Peyer's patch (tissue), 4 donors: ENCODE measurements around the gene WDR26. TPM values are rescaled to one million over a fixed set of nuclear protein-coding genes. Genes with fewer than 3 reads are reported as not detected.

ENCODE experiments used
- DNase-seq, 3 donors: peaks; one replicate each; pipeline ENCODE4 v3.0.0-alpha.2; 2017 to 2019
- H3K27ac ChIP-seq, 4 donors: fragments of 200-600 bp; sonication (generic); one replicate each; pipeline ENCODE4 v1.5.1; 2016 to 2019
- H3K27me3 ChIP-seq, 2 donors: fragments of 200-600 bp; sonication (generic); one replicate each; pipeline ENCODE4 v1.5.1; 2019
- H3K36me3 ChIP-seq, 3 donors: fragments of 200-600 bp; sonication (generic); one replicate each; pipeline ENCODE4 v1.5.1; 2016 to 2019
- H3K4me1 ChIP-seq, 4 donors: fragments of 200-600 bp; sonication (generic); one replicate each; pipeline ENCODE4 v1.5.1; 2016 to 2019
- H3K4me3 ChIP-seq, 4 donors: fragments of 200-600 bp; sonication (generic); 1 replicate in 3 of 4; 2 replicates in 1 of 4; pipeline ENCODE4 v1.5.1; 2016 to 2019; ENCODE audit warnings: mild to moderate bottlenecking in 1 of 4
- H3K9me3 ChIP-seq, 4 donors: fragments of 200-600 bp; sonication (generic); one replicate each; pipeline ENCODE4 v1.5.1; 2016 to 2019; ENCODE audit warnings: mild to moderate bottlenecking in 1 of 4
- POLR2A ChIP-seq, 2 donors: fragments of 450-650 bp; IDR thresholded peaks; one replicate each; pipeline ENCODE4 v1.5.1; 2017; ENCODE audit warnings: antibody characterized with exemption in 2 of 2, mild to moderate bottlenecking in 2 of 2, moderate library complexity in 2 of 2
- total RNA-seq, 4 donors: library from RNA; depleted of rRNA; stranded (reverse); fragments of >200 nt; gene quantifications; one replicate each; pipeline ENCODE4 v1.1.0, GENCODE V29; 2016
- TF ChIP-seq, protein P1 (sequence below), 6 experiments: fragments of 450-650 bp in 4 of 6; fragments of 200-600 bp in 2 of 6; sonication (generic) in 1 of 6; IDR thresholded peaks; one replicate each; pipeline ENCODE4 v1.5.1; 2017 to 2019; ENCODE audit warnings: antibody characterized with exemption in 6 of 6, mild to moderate bottlenecking in 3 of 6, moderate library complexity in 1 of 6

WDR26 gene
- total RNA-seq, 4 donors from 2014 or later: 48.0 to 80.9 (median 61.2) TPM

DNA sequence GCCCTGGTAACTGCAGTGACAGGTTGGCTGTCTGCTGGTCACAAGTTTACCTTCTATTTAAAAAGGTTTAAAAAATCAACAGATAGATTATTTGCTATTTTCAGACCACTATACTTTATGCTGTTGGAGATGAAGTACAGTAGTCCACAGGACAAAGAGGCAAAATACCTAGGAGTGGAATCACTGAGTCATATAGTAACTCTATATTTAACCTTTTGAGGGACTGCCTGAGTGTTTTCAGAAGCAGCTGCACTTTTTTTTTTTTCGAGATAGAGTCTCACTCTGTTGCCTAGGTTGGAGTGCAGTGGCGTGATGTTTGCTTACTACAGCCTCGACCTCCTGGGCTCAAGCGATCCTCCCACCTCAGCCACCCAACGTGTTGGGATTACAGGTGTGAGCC lies 66.2 kb downstream of the WDR26 start:
- Histone ChIP-seq H3K27me3 (no peaks in the 10 kb centered on the region), H3K27ac (no peak overlapping the region), H3K9me3 (no peaks in the 10 kb centered on the region), H3K4me1 (no peaks in the 10 kb centered on the region), H3K36me3 (peaks cover 0 to 75% (median 0%) of the 10 kb centered on the region in 3 donors), H3K4me3 (no peak overlapping the region)
- no peak for TF ChIP-seq POLR2A (IDR thresholded peaks at IDR 0.05)
- TF ChIP-seq, protein P1, sequence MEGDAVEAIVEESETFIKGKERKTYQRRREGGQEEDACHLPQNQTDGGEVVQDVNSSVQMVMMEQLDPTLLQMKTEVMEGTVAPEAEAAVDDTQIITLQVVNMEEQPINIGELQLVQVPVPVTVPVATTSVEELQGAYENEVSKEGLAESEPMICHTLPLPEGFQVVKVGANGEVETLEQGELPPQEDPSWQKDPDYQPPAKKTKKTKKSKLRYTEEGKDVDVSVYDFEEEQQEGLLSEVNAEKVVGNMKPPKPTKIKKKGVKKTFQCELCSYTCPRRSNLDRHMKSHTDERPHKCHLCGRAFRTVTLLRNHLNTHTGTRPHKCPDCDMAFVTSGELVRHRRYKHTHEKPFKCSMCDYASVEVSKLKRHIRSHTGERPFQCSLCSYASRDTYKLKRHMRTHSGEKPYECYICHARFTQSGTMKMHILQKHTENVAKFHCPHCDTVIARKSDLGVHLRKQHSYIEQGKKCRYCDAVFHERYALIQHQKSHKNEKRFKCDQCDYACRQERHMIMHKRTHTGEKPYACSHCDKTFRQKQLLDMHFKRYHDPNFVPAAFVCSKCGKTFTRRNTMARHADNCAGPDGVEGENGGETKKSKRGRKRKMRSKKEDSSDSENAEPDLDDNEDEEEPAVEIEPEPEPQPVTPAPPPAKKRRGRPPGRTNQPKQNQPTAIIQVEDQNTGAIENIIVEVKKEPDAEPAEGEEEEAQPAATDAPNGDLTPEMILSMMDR (IDR thresholded peaks at IDR 0.05): no peak
- no peak for DNase-seq

DNA sequence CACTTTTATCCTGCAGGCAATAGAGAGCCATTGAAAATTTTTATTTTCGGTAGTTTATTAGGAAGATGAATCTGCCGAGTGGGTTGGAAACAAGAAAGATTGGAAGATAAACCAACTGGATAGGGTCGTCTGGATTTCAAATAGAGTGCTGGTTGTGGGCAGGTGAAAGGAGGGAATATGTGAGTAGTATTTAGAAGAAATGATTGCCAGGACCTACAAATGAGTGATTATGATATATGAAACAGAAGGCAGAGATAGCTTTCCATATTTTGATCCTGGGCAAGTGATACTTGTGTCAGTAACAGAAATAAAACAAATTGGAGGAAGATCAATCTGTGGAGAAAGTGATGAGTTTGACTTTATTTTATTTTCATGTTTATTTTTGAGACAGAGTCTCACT lies 75.4 kb downstream of the WDR26 start:
- no peaks in the 10 kb centered on the region for H3K9me3 ChIP-seq
- H3K4me1 ChIP-seq: peaks cover 0 to 27% (median 7%) of the 10 kb centered on the region in 4 donors
- DNase-seq: no peak
- H3K27ac ChIP-seq: no peak overlapping the region
- no peaks in the 10 kb centered on the region for H3K27me3 ChIP-seq
- TF ChIP-seq, protein P1 (IDR thresholded peaks at IDR 0.05): no peak
- TF ChIP-seq POLR2A (IDR thresholded peaks at IDR 0.05): no peak
- H3K4me3 ChIP-seq: no peak overlapping the region
- H3K36me3 ChIP-seq: no peaks in the 10 kb centered on the region

DNA sequence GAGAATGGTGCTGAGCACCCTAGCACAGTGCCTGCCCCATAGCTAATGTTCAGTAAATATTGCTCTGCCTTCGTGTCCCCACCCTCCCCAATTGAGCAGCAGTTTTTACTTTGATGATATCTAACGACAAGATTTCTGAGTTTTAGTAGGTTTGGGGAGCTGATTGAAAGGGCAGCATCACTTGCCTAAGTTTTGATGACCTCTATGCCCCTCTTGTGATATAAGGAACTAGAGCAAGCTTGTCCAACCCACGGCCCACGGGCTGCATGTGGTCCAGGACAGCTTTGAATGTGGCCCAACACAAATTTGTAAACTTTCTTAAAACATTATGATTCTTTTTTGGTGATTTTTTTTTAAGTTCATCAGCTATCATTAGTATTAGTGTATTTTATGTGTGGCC lies 76.4 kb downstream of the WDR26 start:
- Histone ChIP-seq H3K4me3 (peak overlapping the region in 2 of 4 donors; percentile 87 to 94), H3K9me3 (no peaks in the 10 kb centered on the region), H3K27me3 (no peaks in the 10 kb centered on the region), H3K36me3 (no peaks in the 10 kb centered on the region), H3K4me1 (peaks cover 0 to 31% (median 7%) of the 10 kb centered on the region in 4 donors), H3K27ac (peak overlapping the region in 2 of 4 donors; percentile 93 to 95)
- TF ChIP-seq, protein P1 (IDR thresholded peaks at IDR 0.05): no peak
- TF ChIP-seq POLR2A (IDR thresholded peaks at IDR 0.05): no peak
- DNase-seq: no peak

DNA sequence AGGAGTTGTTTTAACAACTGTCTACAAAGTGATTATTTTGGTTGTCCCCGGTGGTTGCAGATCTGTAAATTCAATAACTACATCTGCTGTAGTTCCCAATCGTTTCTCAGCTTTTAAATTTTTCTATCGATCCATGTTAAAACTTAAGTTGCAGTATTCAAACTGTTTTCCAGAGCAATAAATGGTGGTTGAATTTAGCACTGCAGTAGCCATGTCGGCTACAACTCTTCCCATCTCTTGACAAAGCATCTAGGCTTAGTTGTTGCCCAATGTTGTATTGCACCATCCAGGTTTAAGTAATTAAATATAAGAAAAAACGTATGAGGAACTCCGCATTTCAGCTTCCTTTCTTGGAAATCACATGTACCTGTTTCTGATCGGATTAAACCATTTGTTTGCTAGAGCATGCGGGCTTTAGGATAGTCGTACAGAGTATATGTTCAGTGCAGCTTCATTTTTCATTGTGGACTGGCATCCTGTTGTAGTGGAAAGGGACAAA lies 76.9 kb downstream of the WDR26 start:
- H3K4me1 ChIP-seq: peaks cover 0 to 31% (median 7%) of the 10 kb centered on the region in 4 donors
- no peak for DNase-seq

DNA sequence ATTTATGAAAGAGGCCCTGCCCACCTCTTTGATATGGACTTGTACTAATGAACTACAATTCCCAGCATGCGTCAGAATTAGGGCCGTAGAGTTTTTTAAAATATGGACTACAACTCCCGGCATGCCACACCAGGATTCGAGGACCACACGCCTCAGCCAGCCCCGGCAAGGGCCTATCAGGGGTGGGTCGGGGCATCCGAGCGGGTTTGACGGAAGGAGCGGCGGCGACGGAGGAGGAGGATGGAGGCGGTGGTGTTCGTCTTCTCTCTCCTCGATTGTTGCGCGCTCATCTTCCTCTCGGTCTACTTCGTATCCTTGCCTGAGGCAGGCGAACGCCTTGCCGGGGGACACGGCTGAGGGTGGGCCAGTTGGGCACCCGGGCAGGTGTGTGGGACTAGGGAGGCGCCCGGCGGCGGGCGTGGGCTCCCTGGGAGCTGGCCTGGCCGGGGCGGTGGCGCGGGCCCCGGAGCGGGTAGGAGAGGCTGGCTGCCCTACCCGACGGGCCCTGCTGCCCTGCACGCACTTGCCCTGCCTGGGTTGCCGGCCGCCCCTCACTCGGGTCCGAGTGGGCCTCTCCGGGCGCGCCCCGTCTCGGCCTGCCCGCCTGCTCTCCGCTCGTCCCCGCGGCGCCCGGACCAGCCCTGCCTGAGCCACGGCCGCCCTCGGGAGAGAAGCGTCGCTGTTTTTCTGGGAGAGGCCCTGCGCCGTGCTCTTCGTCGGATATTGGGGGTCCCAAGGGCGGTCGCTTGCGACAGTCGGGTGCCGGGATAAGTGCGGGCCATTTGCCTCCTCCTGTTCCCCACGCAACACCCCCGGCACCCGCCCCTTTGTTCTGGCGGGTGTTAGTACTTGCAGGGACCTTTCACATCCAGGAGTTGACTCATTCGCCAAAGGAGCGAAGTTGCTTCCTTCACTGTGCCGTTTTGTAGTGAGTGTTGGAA lies 77.6 kb downstream of the WDR26 start, which contains the start of gene CNIH4:
CNIH4 (plus strand) TSS at position 195 of the 941 bp plus-strand sequence; CDS start at position 241, 46 bp downstream.
- H3K9me3 ChIP-seq: no peaks in the 10 kb centered on the region
- TF ChIP-seq POLR2A (IDR thresholded peaks at IDR 0.05): peak; percentile 85 to 92
- TF ChIP-seq, protein P1 (IDR thresholded peaks at IDR 0.05): no peak
- DNase-seq: peak; percentile 91 to 96 (median 92)
- H3K27ac ChIP-seq: peak within 1 kb of the TSS; percentile 79 to 95 (median 88)
- peak within 1 kb of the TSS; percentile 74 to 94 (median 86) for H3K4me3 ChIP-seq
- H3K36me3 ChIP-seq: no peaks in the 10 kb centered on the region
- H3K27me3 ChIP-seq: no peaks in the 10 kb centered on the region
- peaks cover 0 to 31% (median 7%) of the 10 kb centered on the region in 4 donors for H3K4me1 ChIP-seq

More for the DNA sequence above, 76.9 kb downstream of the WDR26 start:
- Histone ChIP-seq H3K4me3 (peak overlapping the region; percentile 74 to 94 (median 86)), H3K27ac (peak overlapping the region; percentile 79 to 95 (median 88)), H3K9me3 (no peaks in the 10 kb centered on the region), H3K27me3 (no peaks in the 10 kb centered on the region), H3K36me3 (no peaks in the 10 kb centered on the region)
- TF ChIP-seq, protein P1 (IDR thresholded peaks at IDR 0.05): peak in 3 of 6 experiments; percentile 17 to 36 (median 35)
- TF ChIP-seq POLR2A (IDR thresholded peaks at IDR 0.05): no peak
